Progenitor cell of endocrine pancreas (in vitro differentiated cells): Measurements from ENCODE around the gene FAM110A. TPM values are rescaled to one million over a fixed set of nuclear protein-coding genes. Genes with fewer than 3 reads are reported as not detected.
A peak's percentile ranks its signal among the peaks of the same experiment; 100 is the strongest.
"Not testable (repeated sequence)": the region's sequence is repeated elsewhere in the genome, so short reads cannot be mapped to it uniquely, and the experiment has no call there.

Experiments
- DNase-seq: peaks from one replicate; pipeline ENCODE4 v3.0.0; 2021; ENCODE audit warnings: low spot score; ENCODE audit not compliant: unreplicated experiment
- H3K27ac Mint-ChIP-seq: 2 replicates; pipeline ENCODE4 v1.8.0; 2021; ENCODE audit warnings: mild to moderate bottlenecking, moderate library complexity, mixed read lengths
- H3K27me3 Mint-ChIP-seq: 2 replicates; pipeline ENCODE4 v1.8.0; 2021; ENCODE audit warnings: mixed read lengths
- H3K36me3 Mint-ChIP-seq: 2 replicates; pipeline ENCODE4 v1.8.0; 2022; ENCODE audit warnings: mixed read lengths; ENCODE audit not compliant: insufficient read depth
- H3K4me1 Mint-ChIP-seq: 2 replicates; pipeline ENCODE4 v1.8.0; 2021; ENCODE audit warnings: low read depth, mixed read lengths
- H3K4me3 Mint-ChIP-seq: 2 replicates; pipeline ENCODE4 v1.8.0; 2021; ENCODE audit warnings: low read depth, mild to moderate bottlenecking, moderate library complexity, mixed read lengths
- H3K9me3 Mint-ChIP-seq: 2 replicates; pipeline ENCODE4 v1.8.0; 2021; ENCODE audit warnings: low read depth, mixed read lengths
- CTCF ChIP-seq: fragments of 200-600 bp; sonication (generic); IDR thresholded peaks from one replicate; pipeline ENCODE4 v1.5.0; 2021; ENCODE audit warnings: antibody characterized with exemption, mild to moderate bottlenecking; ENCODE audit not compliant: unreplicated experiment
- long read RNA-seq: library from polyadenylated mRNA; unstranded; transcript quantifications from one replicate; pipeline ENCODE4 v2.0.0, GENCODE V29; 2020
- total RNA-seq: library from RNA; stranded (reverse); gene quantifications from 2 replicates; pipeline ENCODE4 v1.2.1, GENCODE V29; 2021

The FAM110A gene
- 17.4 and 17.9 TPM in 2 replicates for total RNA-seq
- long read RNA-seq: 0 reads

- Mint-ChIP-seq H3K4me1 (peaks cover 14% of the 10 kb centered on the region), H3K27ac (peak within 1 kb of the TSS; percentile 7), H3K27me3 (peaks cover 9% of the 10 kb centered on the region), H3K9me3 (peaks cover 4% of the 10 kb centered on the region), H3K36me3 (no peaks in the 10 kb centered on the region), H3K4me3 (peak within 1 kb of the TSS; percentile 70)
- peak; percentile 81 for DNase-seq
- TF ChIP-seq CTCF: no peak
These were observed at the start of gene FAM110A for GRCh38 chr20:833450-834150. Gene FAM110A, plus strand, starts transcription at chr20:833715. Its CDS starts 11,090 bp downstream, at chr20:844805.

GRCh38 chr20:787825-788224 lies 45.7 kb upstream of the FAM110A start:
- no peak for DNase-seq
- TF ChIP-seq CTCF: no peak
- Mint-ChIP-seq H3K36me3 (peaks cover 6% of the 10 kb centered on the region), H3K4me1 (peaks cover 10% of the 10 kb centered on the region), H3K27me3 (no peaks in the 10 kb centered on the region), H3K27ac (no peak overlapping the region), H3K4me3 (no peak overlapping the region), H3K9me3 (peaks cover 26% of the 10 kb centered on the region)

GRCh38 chr20:791056-791455 lies 42.5 kb upstream of the FAM110A start:
- no peak overlapping the region for H3K4me3 Mint-ChIP-seq
- H3K4me1 Mint-ChIP-seq: peaks cover 10% of the 10 kb centered on the region
- H3K36me3 Mint-ChIP-seq: peaks cover 3% of the 10 kb centered on the region
- peaks cover 27% of the 10 kb centered on the region for H3K9me3 Mint-ChIP-seq
- peak overlapping the region; percentile 57 for H3K27ac Mint-ChIP-seq
- DNase-seq: no peak
- no peak for TF ChIP-seq CTCF
- H3K27me3 Mint-ChIP-seq: no peaks in the 10 kb centered on the region

- Mint-ChIP-seq H3K4me3 (no peak overlapping the region), H3K36me3 (peaks cover 3% of the 10 kb centered on the region), H3K9me3 (peaks cover 24% of the 10 kb centered on the region), H3K4me1 (peaks cover 10% of the 10 kb centered on the region), H3K27me3 (no peaks in the 10 kb centered on the region), H3K27ac (no peak overlapping the region)
- DNase-seq: no peak
- no peak for TF ChIP-seq CTCF
These were observed 41.3 kb upstream of the FAM110A start for GRCh38 chr20:792248-792647.

- TF ChIP-seq CTCF: no peak
- Mint-ChIP-seq H3K4me3 (no peak overlapping the region), H3K27ac (no peak overlapping the region), H3K36me3 (peaks cover under 1% of the 10 kb centered on the region), H3K9me3 (peaks cover 24% of the 10 kb centered on the region), H3K4me1 (peaks cover under 1% of the 10 kb centered on the region), H3K27me3 (no peaks in the 10 kb centered on the region)
- DNase-seq: no peak
These were observed 36.6 kb upstream of the FAM110A start for GRCh38 chr20:796921-797320.

GRCh38 chr20:798746-799145 lies 34.8 kb upstream of the FAM110A start:
- not testable (repeated sequence) for H3K36me3 Mint-ChIP-seq

GRCh38 chr20:800026-800425 lies 33.5 kb upstream of the FAM110A start:
- H3K9me3 Mint-ChIP-seq: peaks cover 18% of the 10 kb centered on the region
- not testable (repeated sequence) for H3K27ac Mint-ChIP-seq, H3K4me1 Mint-ChIP-seq, H3K4me3 Mint-ChIP-seq, H3K36me3 Mint-ChIP-seq, DNase-seq, H3K27me3 Mint-ChIP-seq

More at GRCh38 chr20:798746-799145, 34.8 kb upstream of the FAM110A start:
- DNase-seq, H3K4me1 Mint-ChIP-seq, H3K27ac Mint-ChIP-seq, H3K4me3 Mint-ChIP-seq, H3K27me3 Mint-ChIP-seq: not testable (repeated sequence)
- peaks cover 19% of the 10 kb centered on the region for H3K9me3 Mint-ChIP-seq
